K562 (cell line): ENCODE results near the gene FEN1. TPM values are rescaled to one million over a fixed set of nuclear protein-coding genes. Genes with fewer than 3 reads are reported as not detected.

ENCODE experiments used
- BRD9 ChIP-seq: fragments of 450-650 bp; IDR thresholded peaks from 2 replicates; pipeline ENCODE4 v1.6.1; 2018; ENCODE audit warnings: low read depth; ENCODE audit not compliant: partially characterized antibody
- E2F1 ChIP-seq: sonication (generic); formaldehyde crosslinking; IDR thresholded peaks from 2 replicates; pipeline ENCODE4 v1.8.1; 2023; ENCODE audit warnings: mild to moderate bottlenecking, missing genetic modification reagents, moderate library complexity
- ETS2 ChIP-seq: IDR thresholded peaks from 2 replicates; pipeline ENCODE4 v1.6.1; 2016; ENCODE audit warnings: borderline replicate concordance, missing genetic modification characterization, mild to moderate bottlenecking, moderate library complexity, missing compliant biosample characterization; ENCODE audit not compliant: poor library complexity, severe bottlenecking
- FOXP4 ChIP-seq: sonication (generic); formaldehyde crosslinking; IDR thresholded peaks from 2 replicates; pipeline ENCODE4 v1.8.0; 2022; ENCODE audit warnings: mild to moderate bottlenecking, missing genetic modification reagents, borderline replicate concordance
- JUN ChIP-seq, 2 experiments: sonication (generic) in 1 of 2; formaldehyde crosslinking in 1 of 2; IDR thresholded peaks; 2 replicates each; pipeline versions ENCODE4 v1.6.1 to v1.8.0; 2012 to 2022; ENCODE audit warnings: borderline replicate concordance in 2 of 2, mild to moderate bottlenecking in 2 of 2, improper control_type of control experiment in 1 of 2, low read depth in 1 of 2, low read length in 1 of 2, missing genetic modification reagents in 1 of 2
- SIN3A ChIP-seq, 2 experiments: fragments of 150-350 bp in 1 of 2; IDR thresholded peaks; 2 replicates each; pipeline ENCODE4 v1.6.1; 2011 to 2016; ENCODE audit warnings: borderline replicate concordance in 2 of 2, low read depth in 2 of 2, low read length in 2 of 2, mild to moderate bottlenecking in 2 of 2, moderate library complexity in 2 of 2; ENCODE audit not compliant: control insufficient read depth in 1 of 2
- ZBTB33 ChIP-seq: sonication (generic); formaldehyde crosslinking; IDR thresholded peaks from 2 replicates; pipeline ENCODE4 v1.8.1; 2023; ENCODE audit warnings: mild to moderate bottlenecking, missing genetic modification reagents
- polyA plus RNA-seq, 8 experiments: library from polyadenylated mRNA; depleted of rRNA in 4 of 8; stranded (reverse) in 5 of 8; unstranded in 3 of 8; fragments of >200 nt; fragmentation: Nextera tagmentation in 2 of 8; fragmentation: Illumina TruSeq in 1 of 8; extraction: Ambion mirVana in 2 of 8; extraction: Trizol in 1 of 8; gene quantifications; 2 replicates each; pipeline versions ENCODE4 v1.2.1 to v1.2.3, GENCODE V29; 2011 to 2014; ENCODE audit warnings: inconsistent platforms in 1 of 8, missing spikeins in 1 of 8
- total RNA-seq, 7 experiments: library from RNA; depleted of rRNA in 6 of 7; stranded (reverse); fragments of >200 nt in 6 of 7; fragmentation: Illumina TruSeq in 2 of 7; extraction: Trizol in 2 of 7; gene quantifications; 2 replicates each; pipeline versions ENCODE4 v1.2.1 to v1.2.3, GENCODE V29; 2011 to 2021; ENCODE audit warnings: low replicate concordance in 1 of 7
- TF ChIP-seq, protein P1 (sequence below), 2 experiments: fragments of 450-650 bp in 1 of 2; sonication (generic) in 1 of 2; formaldehyde crosslinking in 1 of 2; IDR thresholded peaks; 2 replicates each; pipeline versions ENCODE4 v1.7.1 to v1.9.0; 2016 to 2022; ENCODE audit warnings: inconsistent platforms in 1 of 2, mild to moderate bottlenecking in 1 of 2, missing genetic modification reagents in 1 of 2

The FEN1 gene
- total and polyA plus RNA-seq, 9 of the 15 experiments (the other 6 are each of a cell fraction or from before 2014, with no cell fraction given): 58.1 to 156 (median 137) TPM

DNA sequence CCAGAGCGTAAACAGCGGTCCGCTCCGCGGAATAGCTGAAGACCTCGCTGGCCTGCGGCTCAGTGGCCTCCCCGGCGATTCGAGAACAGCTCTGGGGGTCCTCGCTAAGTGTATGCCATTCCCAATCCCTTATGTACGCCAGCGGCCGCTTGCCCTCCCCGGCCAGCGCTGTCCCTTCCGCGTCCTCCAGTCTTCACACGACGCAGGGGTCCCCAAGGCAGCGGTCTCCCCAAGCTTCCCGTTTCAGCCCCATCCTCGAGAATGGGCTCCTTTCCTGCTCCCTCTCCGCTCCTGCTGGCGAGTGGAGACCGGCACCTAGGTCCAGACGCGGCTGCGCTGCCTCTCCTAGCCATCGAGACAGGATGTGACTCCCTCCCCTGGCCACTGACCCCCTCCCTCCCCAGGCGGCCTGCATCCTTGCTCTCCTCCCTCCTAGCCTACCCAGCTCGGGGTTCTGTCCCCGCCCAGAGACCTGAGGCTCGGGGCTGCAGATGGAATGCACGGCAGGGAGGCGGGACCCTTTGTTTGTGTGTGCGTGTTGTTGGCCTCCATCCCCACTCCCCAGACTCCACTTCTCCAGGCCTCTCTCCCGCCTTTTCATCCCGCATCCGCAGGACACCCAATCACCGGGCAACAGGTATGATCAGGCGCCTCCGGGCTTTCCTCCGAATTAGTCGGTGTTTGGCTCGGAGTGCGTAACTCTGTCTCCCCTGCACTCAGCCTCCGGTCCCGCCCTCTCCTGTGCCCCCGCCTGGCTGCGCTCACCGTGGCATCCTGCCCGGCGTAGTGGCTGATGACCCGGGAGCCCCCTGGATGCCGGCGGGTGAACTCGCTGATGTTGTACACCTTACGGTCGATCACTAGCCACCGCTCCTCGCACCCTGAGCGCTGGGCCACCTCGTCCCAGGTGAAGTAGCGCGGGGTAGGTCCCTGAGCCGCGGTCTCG, 23.4 kb downstream of the FEN1 start (continued):
- TF ChIP-seq, protein P1, sequence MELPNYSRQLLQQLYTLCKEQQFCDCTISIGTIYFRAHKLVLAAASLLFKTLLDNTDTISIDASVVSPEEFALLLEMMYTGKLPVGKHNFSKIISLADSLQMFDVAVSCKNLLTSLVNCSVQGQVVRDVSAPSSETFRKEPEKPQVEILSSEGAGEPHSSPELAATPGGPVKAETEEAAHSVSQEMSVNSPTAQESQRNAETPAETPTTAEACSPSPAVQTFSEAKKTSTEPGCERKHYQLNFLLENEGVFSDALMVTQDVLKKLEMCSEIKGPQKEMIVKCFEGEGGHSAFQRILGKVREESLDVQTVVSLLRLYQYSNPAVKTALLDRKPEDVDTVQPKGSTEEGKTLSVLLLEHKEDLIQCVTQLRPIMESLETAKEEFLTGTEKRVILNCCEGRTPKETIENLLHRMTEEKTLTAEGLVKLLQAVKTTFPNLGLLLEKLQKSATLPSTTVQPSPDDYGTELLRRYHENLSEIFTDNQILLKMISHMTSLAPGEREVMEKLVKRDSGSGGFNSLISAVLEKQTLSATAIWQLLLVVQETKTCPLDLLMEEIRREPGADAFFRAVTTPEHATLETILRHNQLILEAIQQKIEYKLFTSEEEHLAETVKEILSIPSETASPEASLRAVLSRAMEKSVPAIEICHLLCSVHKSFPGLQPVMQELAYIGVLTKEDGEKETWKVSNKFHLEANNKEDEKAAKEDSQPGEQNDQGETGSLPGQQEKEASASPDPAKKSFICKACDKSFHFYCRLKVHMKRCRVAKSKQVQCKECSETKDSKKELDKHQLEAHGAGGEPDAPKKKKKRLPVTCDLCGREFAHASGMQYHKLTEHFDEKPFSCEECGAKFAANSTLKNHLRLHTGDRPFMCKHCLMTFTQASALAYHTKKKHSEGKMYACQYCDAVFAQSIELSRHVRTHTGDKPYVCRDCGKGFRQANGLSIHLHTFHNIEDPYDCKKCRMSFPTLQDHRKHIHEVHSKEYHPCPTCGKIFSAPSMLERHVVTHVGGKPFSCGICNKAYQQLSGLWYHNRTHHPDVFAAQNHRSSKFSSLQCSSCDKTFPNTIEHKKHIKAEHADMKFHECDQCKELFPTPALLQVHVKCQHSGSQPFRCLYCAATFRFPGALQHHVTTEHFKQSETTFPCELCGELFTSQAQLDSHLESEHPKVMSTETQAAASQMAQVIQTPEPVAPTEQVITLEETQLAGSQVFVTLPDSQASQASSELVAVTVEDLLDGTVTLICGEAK (IDR thresholded peaks at IDR 0.05): peak; percentile 26; the same call in 1 of the 2 replicates
- TF ChIP-seq, protein P1 (CRISPR knock-in tag; IDR thresholded peaks at IDR 0.05): no peak
- peak; percentile 72; the same call in 1 of the 2 replicates for TF ChIP-seq FOXP4 (CRISPR knock-in tag)
- TF ChIP-seq E2F1 (CRISPR knock-in tag): peak; percentile 90
- TF ChIP-seq ETS2: no peak
- TF ChIP-seq BRD9: peak; percentile 60
- peak; percentile 4 to 56; a peak in 1 of 4 replicates for TF ChIP-seq SIN3A (IDR thresholded peaks at IDR 0.05; ENCODE audit: borderline replicate concordance in 2 of 2, control insufficient read depth in 1 of 2, low read depth in 2 of 2, low read length in 2 of 2)
- TF ChIP-seq JUN (IDR thresholded peaks at IDR 0.05; ENCODE audit: borderline replicate concordance, low read depth, low read length): no peak
- peak; percentile 3; the same call in 1 of the 2 replicates for TF ChIP-seq JUN (CRISPR knock-in tag; IDR thresholded peaks at IDR 0.05; ENCODE audit: borderline replicate concordance)
- peak; percentile 17; the same call in 1 of the 2 replicates for TF ChIP-seq ZBTB33 (CRISPR knock-in tag)
